GM12891 (cell line): ENCODE data around the gene CPNE1.

Source experiments
- POLR2A ChIP-seq: IDR thresholded peaks from 2 replicates; pipeline ENCODE4 v1.6.1; 2011; ENCODE audit warnings: low read depth, low read length, control low read depth
- POLR2AphosphoS5 ChIP-seq: IDR thresholded peaks from 2 replicates; pipeline ENCODE4 v1.6.1; 2011; ENCODE audit warnings: low read depth, low read length, control low read depth
- POU2F2 ChIP-seq: IDR thresholded peaks from 2 replicates; pipeline ENCODE4 v1.6.1; 2011; ENCODE audit warnings: low read depth, mild to moderate bottlenecking, control low read depth, low read length, moderate library complexity
- SPI1 ChIP-seq: IDR thresholded peaks from 2 replicates; pipeline ENCODE4 v1.6.1; 2011; ENCODE audit warnings: low read depth, low read length, control low read depth

GRCh38 chr20:35603695-35604448 is 60.8 kb downstream of the CPNE1 start:
- TF ChIP-seq SPI1 = no peak
- TF ChIP-seq POLR2AphosphoS5 = no peak
- no peak for TF ChIP-seq POLR2A
- no peak for TF ChIP-seq POU2F2
